HepG2 (cell line): ENCODE results near the gene ARHGAP12. TPM values are rescaled to one million over a fixed set of nuclear protein-coding genes. Genes with fewer than 3 reads are reported as not detected.

Experiments used
- ATAC-seq: fragments of 200-7000 bp; cut with Tn5 transposase; 3 replicates; pipeline ENCODE4 v1.9.1; 2020; ENCODE audit warnings: mild to moderate bottlenecking, moderate library complexity
- BruUV-seq: library from RNA; stranded (reverse); fragments of 400-500 nt; replicated peaks from 2 replicates; lab custom pipeline; 2021; lab: Mats Ljungman, UMichigan
- CTCF ChIA-PET: fragments of 300-600 bp; formaldehyde crosslinking; extraction: SDS; loops from one replicate; lab custom pipeline; 2021; ENCODE audit warnings: low total read pairs, inconsistent platforms, low intra/inter-chr PET ratio; lab: Yijun Ruan, JAX
- POLR2A ChIA-PET: fragments of 350-600 bp; sonication (Branson Sonifier 250); formaldehyde crosslinking; loops from one replicate; lab custom pipeline; 2020; ENCODE audit warnings: antibody characterized with exemption, inconsistent platforms; lab: Yijun Ruan, JAX
- DNase-seq: peaks from one replicate; pipeline ENCODE4 v3.0.0-alpha.2; 2015; ENCODE audit warnings: low spot score
- FAIRE-seq: peaks from 3 replicates; lab custom pipeline; 2011; peaks lifted over from hg19 to GRCh38; lab: Jason Lieb, UNC
- H2AFZ ChIP-seq: one replicate; pipeline ENCODE4 v1.6.1; 2011; ENCODE audit warnings: low read length, inconsistent platforms
- H3K27ac ChIP-seq: fragments of 300-600 bp; 3 replicates; pipeline ENCODE4 v1.8.0; 2011; ENCODE audit warnings: mixed run types, mild to moderate bottlenecking, mixed read lengths, low read length, inconsistent platforms; ENCODE audit not compliant: insufficient read depth; ENCODE audit errors: extremely low read length
- H3K27me3 ChIP-seq, 2 experiments: fragments of 200-600 bp in 1 of 2; 2 replicates in 1 of 2; 3 replicates in 1 of 2; pipeline versions ENCODE4 v1.6.0 to v1.8.0; 2011; ENCODE audit warnings: low read length in 2 of 2, mild to moderate bottlenecking in 2 of 2, moderate library complexity in 2 of 2, inconsistent platforms in 1 of 2; ENCODE audit not compliant: insufficient read depth in 2 of 2, control insufficient read depth in 1 of 2
- H3K36me3 ChIP-seq, 2 experiments: fragments of 200-600 bp in 1 of 2; replicated peaks in 1 of 2; 2 replicates in 1 of 2; 3 replicates in 1 of 2; pipeline versions ENCODE4 v1.5.1 to v1.8.0; 2011; ENCODE audit warnings: low read length in 2 of 2, inconsistent platforms in 1 of 2; ENCODE audit not compliant: insufficient read depth in 2 of 2, control insufficient read depth in 1 of 2
- H3K4me1 ChIP-seq: 2 replicates; pipeline ENCODE4 v1.5.1; 2012; ENCODE audit warnings: low read length, inconsistent platforms; ENCODE audit not compliant: insufficient read depth
- H3K4me2 ChIP-seq: 2 replicates; pipeline ENCODE4 v1.6.0; 2011; ENCODE audit warnings: low read depth, low read length, inconsistent platforms
- H3K4me3 ChIP-seq, 3 experiments: fragments of 200-600 bp in 1 of 3; sonication (generic), shearing (Covaris generic) in 1 of 3; replicated peaks in 1 of 3; 2 replicates each; pipeline ENCODE4 v1.5.1; 2011 to 2016; ENCODE audit warnings: low read length in 3 of 3, inconsistent platforms in 2 of 3, low read depth in 2 of 3, mild to moderate bottlenecking in 2 of 3, control low read depth in 1 of 3, mixed read lengths in 1 of 3; ENCODE audit not compliant: insufficient read depth in 1 of 3
- H3K79me2 ChIP-seq: one replicate; pipeline ENCODE4 v1.6.1; 2011; ENCODE audit warnings: low read length, inconsistent platforms; ENCODE audit not compliant: insufficient read depth
- H3K9ac ChIP-seq: 2 replicates; pipeline ENCODE4 v1.6.0; 2011; ENCODE audit warnings: mild to moderate bottlenecking, low read depth, low read length, inconsistent platforms; ENCODE audit not compliant: insufficient read depth
- H3K9me3 ChIP-seq: 2 replicates; pipeline ENCODE4 v1.5.1; 2012; ENCODE audit warnings: mild to moderate bottlenecking, low read length
- H4K20me1 ChIP-seq: 2 replicates; pipeline ENCODE4 v1.6.0; 2011; ENCODE audit warnings: inconsistent platforms, mild to moderate bottlenecking, low read length, moderate library complexity; ENCODE audit not compliant: insufficient read depth
- MAZ ChIP-seq, 2 experiments: sonication (generic) in 1 of 2; formaldehyde crosslinking in 1 of 2; IDR thresholded peaks; 2 replicates each; pipeline versions ENCODE4 v1.5.0 to v1.6.1; 2012 to 2020; ENCODE audit warnings: low read depth in 2 of 2, mild to moderate bottlenecking in 2 of 2, borderline replicate concordance in 1 of 2, improper control_type of control experiment in 1 of 2, low read length in 1 of 2, missing genetic modification reagents in 1 of 2, moderate library complexity in 1 of 2
- ZNF704 ChIP-seq: sonication (generic); formaldehyde crosslinking; IDR thresholded peaks from 2 replicates; pipeline ENCODE4 v1.8.1; 2023; ENCODE audit warnings: mild to moderate bottlenecking, inconsistent platforms, moderate library complexity, missing genetic modification reagents, borderline replicate concordance
- WGBS: methylation state at CpG from one replicate; pipeline ENCODE4 v1.1.6; 2017; ENCODE audit warnings: low lambda C conversion rate; 5-methylcytosine and 5-hydroxymethylcytosine counted together
- in situ Hi-C: cut with HindIII; loops from 2 replicates; pipeline ENCODE4 v1.10.0; 2017; ENCODE audit warnings: low pct_unique_long_range_greater_than_20kb; ENCODE audit not compliant: extremely low pct_ligation_motif_present
- intact Hi-C: fragments of 100-400 bp; cut with micrococcal nuclease; formaldehyde crosslinking; loops from one replicate; pipeline ENCODE4 v1.10.0; 2022; ENCODE audit not compliant: unreplicated experiment
- polyA plus RNA-seq, 8 experiments: library from polyadenylated mRNA; depleted of rRNA in 3 of 8; stranded (reverse) in 7 of 8; unstranded in 1 of 8; fragments of >200 nt; fragmentation: Illumina TruSeq in 4 of 8; extraction: Trizol in 4 of 8; gene quantifications; 2 replicates each; pipeline versions ENCODE4 v1.2.1 to v1.2.3, GENCODE V29; 2011 to 2016; ENCODE audit warnings: low read depth in 4 of 8, missing spikeins in 1 of 8, mixed read lengths in 1 of 8; ENCODE audit not compliant: insufficient read depth in 1 of 8
- total RNA-seq, 5 experiments: library from RNA; depleted of rRNA; stranded (reverse); fragments of >200 nt; fragmentation: Illumina TruSeq; extraction: Trizol; gene quantifications; 2 replicates each; pipeline ENCODE4 v1.2.3, GENCODE V29; 2016; ENCODE audit warnings: low read depth in 1 of 5

ARHGAP12 gene
- total and polyA plus RNA-seq, 2 of the 13 experiments (the other 11 are each of a cell fraction or from before 2014, with no cell fraction given): 25.0 to 54.6 TPM

GRCh38 chr10:31905586-31905985 is 23.0 kb downstream of the ARHGAP12 start:
- ChIA-PET POLR2A (interaction anchor here (1.3 kb wide), 1 partner anchor 22 kb away, joined by 4 read pairs; no protein-coding TSS in a partner anchor), CTCF (no interaction called here)
- intact Hi-C loops: no loop called here
- H2AFZ ChIP-seq: no peak overlapping the region
- in situ Hi-C loops: no loop called here
- H3K9me3 ChIP-seq: no peaks in the 10 kb centered on the region
- no peak overlapping the region for H3K27ac ChIP-seq
- TF ChIP-seq ZNF704 (CRISPR knock-in tag): no peak
- no TSS peak for BruUV-seq
- WGBS: 91% methylated on average over 1 of the region's 1 CpG
- H3K4me1 ChIP-seq: 0 out of 2 replicates have a peak, but pooled peaks cover 4% of the 10 kb centered on the region
- H3K4me3 ChIP-seq: no peak overlapping the region
- ATAC-seq (no peak), DNase-seq (no peak), FAIRE-seq (no peak)
- no peak overlapping the region for H3K9ac ChIP-seq
- H3K79me2 ChIP-seq: peaks cover 100% of the 10 kb centered on the region
- H3K27me3 ChIP-seq: no peaks in the 10 kb centered on the region
- H3K4me2 ChIP-seq: no peak overlapping the region
- peaks cover 12% of the 10 kb centered on the region for H4K20me1 ChIP-seq
- H3K36me3 ChIP-seq: peaks cover 16 to 47% of the 10 kb centered on the region in 2 experiments

GRCh38 chr10:31902625-31903024 is 26.0 kb downstream of the ARHGAP12 start:
- in situ Hi-C loops (no loop called here), intact Hi-C loops (no loop called here)
- TF ChIP-seq MAZ (IDR thresholded peaks at IDR 0.05; ENCODE audit: borderline replicate concordance, low read depth, low read length): no peak
- TF ChIP-seq MAZ (CRISPR knock-in tag; IDR thresholded peaks at IDR 0.05; ENCODE audit: low read depth): no peak
- ATAC-seq: no peak
- ChIA-PET CTCF (no interaction called here), POLR2A (no interaction called here)
- no peak overlapping the region for H3K9ac ChIP-seq
- H4K20me1 ChIP-seq: peaks cover 13% of the 10 kb centered on the region; the same call in 1 of the 2 replicates
- no peak overlapping the region for H3K4me2 ChIP-seq
- H3K36me3 ChIP-seq: peaks cover 14 to 40% of the 10 kb centered on the region in 2 experiments
- H3K4me3 ChIP-seq: no peak overlapping the region
- WGBS: 91% methylated on average over 1 of the region's 1 CpG
- peaks cover 5% of the 10 kb centered on the region for H3K4me1 ChIP-seq
- BruUV-seq: no TSS peak
- H3K9me3 ChIP-seq: no peaks in the 10 kb centered on the region
- H3K27me3 ChIP-seq: no peaks in the 10 kb centered on the region
- H3K27ac ChIP-seq: no peak overlapping the region
- FAIRE-seq: no peak
- H3K79me2 ChIP-seq: peaks cover 100% of the 10 kb centered on the region
- no peak overlapping the region for H2AFZ ChIP-seq
- DNase-seq: no peak
